Adrenal gland (tissue), 5 donors: Measurements from ENCODE around the gene GABRR3.

Experiments
- CTCF ChIP-seq, 6 experiments: fragments of 450-650 bp in 4 of 6; fragments of 200-600 bp in 2 of 6; sonication (generic) in 1 of 6; IDR thresholded peaks; 1 replicate in 5 of 6; 2 replicates in 1 of 6; pipeline versions ENCODE4 v1.5.1 to v1.8.0; 2016 to 2021; ENCODE audit warnings: antibody characterized with exemption in 6 of 6, mild to moderate bottlenecking in 2 of 6, moderate library complexity in 1 of 6
- POLR2A ChIP-seq, 2 donors: fragments of 450-650 bp; IDR thresholded peaks; one replicate each; pipeline ENCODE4 v1.6.1; 2017; ENCODE audit warnings: antibody characterized with exemption in 2 of 2, mild to moderate bottlenecking in 2 of 2, moderate library complexity in 1 of 2
- donor health status: DM: no; HTN: no; CAD: no.

- TF ChIP-seq CTCF (IDR thresholded peaks at IDR 0.05) (no peak), POLR2A (IDR thresholded peaks at IDR 0.05) (no peak)
Observed at GRCh38 chr3:98004721-98005120, 30.4 kb downstream of the GABRR3 start.
